GM20431 (cell line): ENCODE data around the gene HS1BP3.

Experiments used
- in situ Hi-C: fragments of 300-500 bp; cut with MseI, MboI; formaldehyde crosslinking; loops from one replicate; pipeline ENCODE4 v1.15.0; 2020; ENCODE audit warnings: low sequenced_read_pairs; ENCODE audit not compliant: unreplicated experiment

The HS1BP3 gene

GRCh38 chr2:20650877-20651730 lies at the start of gene HS1BP3:
Gene HS1BP3 (minus strand): TSS chr2:20651098. CDS start chr2:20651063, 35 bp downstream.
- in situ Hi-C loops = no loop called here

GRCh38 chr2:20698916-20699613 lies 48.2 kb upstream of the HS1BP3 start:
- in situ Hi-C loops = no loop called here

GRCh38 chr2:20697322-20697934 lies 46.5 kb upstream of the HS1BP3 start:
- in situ Hi-C loops = no loop called here

- in situ Hi-C loops = no loop called here
Observed at GRCh38 chr2:20696366-20696765, 45.5 kb upstream of the HS1BP3 start.

GRCh38 chr2:20693317-20693716 lies 42.4 kb upstream of the HS1BP3 start:
- in situ Hi-C loops = no loop called here

- in situ Hi-C loops = no loop called here
Observed at GRCh38 chr2:20692081-20692480, 41.2 kb upstream of the HS1BP3 start.

- in situ Hi-C loops = no loop called here
Observed at GRCh38 chr2:20691076-20691734, 40.3 kb upstream of the HS1BP3 start.

GRCh38 chr2:20689428-20690264 lies 38.7 kb upstream of the HS1BP3 start:
- in situ Hi-C loops = no loop called here

- in situ Hi-C loops = no loop called here
Observed at GRCh38 chr2:20687260-20687832, 36.4 kb upstream of the HS1BP3 start.

- in situ Hi-C loops = no loop called here
Observed at GRCh38 chr2:20684581-20685063, 33.7 kb upstream of the HS1BP3 start.

- in situ Hi-C loops = no loop called here
Observed at GRCh38 chr2:20682167-20682920, 31.4 kb upstream of the HS1BP3 start.

GRCh38 chr2:20680744-20681375 lies 30.0 kb upstream of the HS1BP3 start:
- in situ Hi-C loops = no loop called here

GRCh38 chr2:20678780-20679179 lies 27.9 kb upstream of the HS1BP3 start:
- in situ Hi-C loops = no loop called here

GRCh38 chr2:20678086-20678395 lies 27.1 kb upstream of the HS1BP3 start:
- in situ Hi-C loops = no loop called here

GRCh38 chr2:20677301-20678085 lies 26.6 kb upstream of the HS1BP3 start:
- in situ Hi-C loops = no loop called here

GRCh38 chr2:20676353-20677215 lies 25.7 kb upstream of the HS1BP3 start:
- in situ Hi-C loops = no loop called here
